Measurements from ENCODE around the gene GAS6. TPM values are rescaled to one million over a fixed set of nuclear protein-coding genes. Genes with fewer than 3 reads are reported as not detected.
A peak's percentile ranks its signal among the peaks of the same experiment; 100 is the strongest.

GAS6 gene
- total RNA-seq, 1 donor from 2014 or later = 502 TPM

DNA sequence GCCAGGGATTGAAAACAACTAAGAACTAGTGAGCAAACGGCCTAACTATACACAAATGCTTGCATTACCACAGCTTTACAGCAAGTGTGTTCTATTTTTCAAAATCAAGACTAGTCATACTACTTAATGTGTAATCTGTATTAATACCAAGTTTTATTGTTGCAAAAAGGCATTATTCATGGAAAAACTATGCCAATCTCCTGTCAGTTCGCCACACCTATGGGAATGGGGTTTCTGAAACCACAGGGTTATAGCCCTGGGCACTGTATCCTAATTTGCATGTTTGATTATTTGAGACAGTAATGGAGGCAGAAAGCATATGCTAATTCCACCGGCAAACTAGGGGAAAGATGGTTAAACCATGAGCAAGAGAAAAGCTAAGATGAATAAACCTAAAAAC, 14.3 kb downstream of the GAS6 start:
- H3K4me1 ChIP-seq = peaks cover 22 to 34% of the 10 kb centered on the region in 2 donors
- H3K9me3 ChIP-seq = no peaks in the 10 kb centered on the region
- DNase-seq (ENCODE audit: low spot score in 2 of 2) = no peak
- intact Hi-C loops (cut with DNase I) = no loop called here
- no peak overlapping the region for H3K4me3 ChIP-seq
- peak overlapping the region in 1 of 2 donors; percentile 20 for H3K27ac ChIP-seq
- H3K27me3 ChIP-seq = no peaks in the 10 kb centered on the region
- no peak for TF ChIP-seq CTCF (IDR thresholded peaks at IDR 0.05)
- H3K36me3 ChIP-seq = peaks cover 27 to 28% of the 10 kb centered on the region in 2 donors

DNA sequence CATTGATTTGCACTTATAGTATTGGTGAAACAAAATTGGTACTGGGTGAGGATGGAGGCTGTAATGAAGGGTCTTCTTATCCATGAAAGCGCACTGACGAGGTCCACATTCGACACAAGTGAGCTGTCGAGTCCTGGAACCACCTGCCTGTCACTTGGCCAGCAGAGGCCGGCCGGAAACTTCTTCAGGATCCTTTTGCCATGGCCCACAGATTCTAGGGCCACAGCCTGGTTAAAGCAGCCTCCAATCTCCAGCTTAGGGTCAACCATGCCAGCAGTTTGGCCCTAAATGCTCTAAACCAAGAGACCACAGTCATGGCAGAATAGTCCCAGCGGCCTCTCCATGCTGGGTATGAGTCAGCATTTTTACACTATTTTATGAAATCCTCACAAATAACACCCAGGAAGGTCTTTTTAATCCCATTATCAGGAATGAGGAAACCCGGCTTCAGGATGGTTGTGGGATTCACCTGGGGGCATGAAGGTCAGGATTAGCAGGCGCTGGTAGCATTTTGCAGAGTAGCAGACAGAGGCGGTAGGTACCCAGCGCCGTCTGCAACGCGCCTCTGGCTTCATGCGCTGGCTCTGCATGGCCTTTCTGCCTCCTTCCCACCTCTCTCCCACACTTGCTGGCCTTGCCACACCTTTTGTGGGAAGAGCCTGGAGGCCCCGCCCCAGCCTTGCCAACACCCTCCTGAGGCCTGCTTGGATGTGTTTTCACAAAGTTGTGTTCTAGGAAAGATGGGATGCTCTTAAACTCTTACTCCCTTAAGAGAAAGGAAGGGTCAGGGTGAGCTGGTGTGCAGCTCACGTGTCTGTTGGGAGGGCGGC, 15.2 kb downstream of the GAS6 start:
- Histone ChIP-seq H3K9me3 (no peaks in the 10 kb centered on the region), H3K4me3 (no peak overlapping the region), H3K27ac (peak overlapping the region in 1 of 2 donors; percentile 20), H3K36me3 (peaks cover 34 to 37% of the 10 kb centered on the region in 2 donors), H3K27me3 (no peaks in the 10 kb centered on the region), H3K4me1 (peaks cover 13 to 25% of the 10 kb centered on the region in 2 donors)
- TF ChIP-seq CTCF (IDR thresholded peaks at IDR 0.05) = no peak
- peak in 1 of 2 donors; percentile 50 for DNase-seq (ENCODE audit: low spot score in 2 of 2)
- intact Hi-C loops (cut with DNase I) = no loop called here

DNA sequence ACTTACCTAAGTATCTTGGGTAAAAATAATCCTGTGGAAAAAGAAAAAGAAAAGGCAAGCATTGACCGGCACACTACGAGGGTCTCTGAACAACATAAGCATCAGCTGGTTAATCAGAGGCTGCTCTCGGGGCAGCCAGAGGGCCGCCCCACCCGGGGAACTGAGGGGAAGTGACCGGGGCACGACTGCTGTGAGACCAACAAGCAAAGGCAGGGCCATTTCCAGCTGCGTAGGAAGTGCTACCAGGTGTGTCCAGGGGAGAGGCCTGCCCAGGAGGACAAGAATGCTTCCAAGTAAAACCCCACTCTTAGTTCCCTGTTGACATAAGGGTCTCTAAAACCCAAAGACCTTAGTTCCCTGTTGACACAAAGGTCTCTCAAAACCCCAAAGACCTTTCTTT, 15.9 kb downstream of the GAS6 start:
- peaks cover 10 to 19% of the 10 kb centered on the region in 2 donors for H3K4me1 ChIP-seq
- no peak overlapping the region for H3K4me3 ChIP-seq
- TF ChIP-seq CTCF (IDR thresholded peaks at IDR 0.05) = no peak
- no peak overlapping the region for H3K27ac ChIP-seq
- no peaks in the 10 kb centered on the region for H3K9me3 ChIP-seq
- H3K27me3 ChIP-seq = no peaks in the 10 kb centered on the region
- peak in 1 of 2 donors; percentile 45 for DNase-seq (ENCODE audit: low spot score in 2 of 2)
- peaks cover 40 to 43% of the 10 kb centered on the region in 2 donors for H3K36me3 ChIP-seq
- intact Hi-C loops (cut with DNase I) = no loop called here

DNA sequence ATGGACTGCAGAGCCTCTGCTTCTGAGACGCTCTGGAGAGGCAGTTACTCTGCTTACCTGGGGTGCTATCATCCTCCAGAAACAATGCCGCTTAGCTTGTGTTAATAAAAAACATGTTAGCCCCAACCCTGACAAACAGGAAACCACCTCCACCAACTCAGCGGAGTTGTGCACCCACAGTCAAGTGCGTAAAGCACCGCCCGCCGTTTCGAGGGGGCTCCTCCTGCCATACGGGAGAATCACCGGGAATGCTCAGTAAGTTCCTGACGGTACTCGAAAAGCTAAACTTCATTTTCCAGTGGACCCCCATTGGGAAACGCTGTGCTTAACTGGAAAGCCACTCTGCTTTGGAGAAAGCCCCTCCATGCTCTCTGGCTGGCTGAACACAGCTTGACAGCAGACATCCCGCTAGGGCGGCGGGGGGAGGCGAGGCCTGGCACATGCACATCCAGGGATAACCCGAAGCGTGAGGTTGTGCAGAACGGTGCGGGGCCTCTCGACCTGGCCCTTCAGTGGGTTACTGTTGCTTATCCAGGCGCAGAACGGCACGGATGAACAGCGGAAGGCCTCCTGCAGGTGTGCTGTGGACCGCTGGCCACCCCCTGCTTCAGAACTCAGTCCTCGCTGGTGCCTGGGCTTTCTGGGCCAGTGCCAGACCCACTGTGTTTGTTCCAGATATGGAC, 17.1 kb downstream of the GAS6 start:
- intact Hi-C loops (cut with DNase I) = no loop called here
- DNase-seq (ENCODE audit: low spot score in 2 of 2) = peak in 1 of 2 donors; percentile 56
- peaks cover 51 to 54% of the 10 kb centered on the region in 2 donors for H3K36me3 ChIP-seq
- no peak overlapping the region for H3K27ac ChIP-seq
- H3K4me1 ChIP-seq = peaks cover 7 to 14% of the 10 kb centered on the region in 2 donors
- no peaks in the 10 kb centered on the region for H3K9me3 ChIP-seq
- no peak overlapping the region for H3K4me3 ChIP-seq
- H3K27me3 ChIP-seq = no peaks in the 10 kb centered on the region
- TF ChIP-seq CTCF (IDR thresholded peaks at IDR 0.05) = no peak

DNA sequence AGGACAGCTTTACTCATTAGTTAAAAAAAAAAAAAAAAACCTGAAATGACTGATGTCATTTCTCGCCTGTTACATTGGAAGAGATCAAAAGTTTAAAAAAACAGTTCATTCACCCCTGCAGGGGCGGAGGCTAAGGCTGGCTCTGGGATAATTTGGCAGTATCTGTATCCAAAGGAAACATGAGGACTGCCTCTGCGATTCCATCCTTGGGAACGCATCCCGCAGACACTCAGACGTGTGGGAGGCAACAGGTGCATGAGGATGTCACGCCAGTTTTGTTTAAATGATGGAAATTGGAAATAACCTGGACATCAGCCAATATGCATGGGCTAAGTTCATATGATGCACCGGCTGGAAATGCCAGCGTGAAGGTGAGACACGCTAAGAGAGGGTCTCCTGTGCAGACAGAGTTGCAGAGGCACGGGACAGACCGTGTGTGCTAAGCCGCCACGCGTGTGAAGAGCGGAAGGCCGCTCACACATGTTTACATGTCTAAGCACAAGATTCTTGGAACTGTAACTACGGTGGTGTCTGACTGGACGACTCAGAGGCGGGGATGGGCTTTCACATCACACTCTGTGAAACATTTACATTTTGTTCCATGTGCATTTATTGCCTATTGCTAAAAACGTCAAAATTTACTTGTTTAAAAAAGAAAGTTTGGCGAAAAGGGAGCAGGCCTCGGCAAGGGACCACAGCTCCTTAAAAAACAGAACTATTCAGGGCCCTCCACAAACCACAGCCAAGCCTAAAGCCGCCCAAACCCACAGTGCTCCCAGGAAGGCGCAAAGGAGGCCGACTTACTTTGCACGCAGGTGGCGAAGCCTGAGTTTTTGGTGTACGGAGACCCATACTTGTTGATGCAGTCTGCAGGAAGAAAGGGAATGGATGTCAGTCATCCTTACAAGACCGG, 17.9 kb downstream of the GAS6 start:
- no peak overlapping the region for H3K27ac ChIP-seq
- intact Hi-C loops (cut with DNase I) = no loop called here
- H3K27me3 ChIP-seq = no peaks in the 10 kb centered on the region
- peaks cover 51 to 55% of the 10 kb centered on the region in 2 donors for H3K36me3 ChIP-seq
- H3K4me3 ChIP-seq = no peak overlapping the region
- H3K9me3 ChIP-seq = no peaks in the 10 kb centered on the region
- DNase-seq (ENCODE audit: low spot score in 2 of 2) = peak in 1 of 2 donors; percentile 50
- TF ChIP-seq CTCF (IDR thresholded peaks at IDR 0.05) = no peak
- H3K4me1 ChIP-seq = peaks cover 7 to 14% of the 10 kb centered on the region in 2 donors
